Panc1 (cell line): ENCODE data around the gene SOCS6. TPM values are rescaled to one million over a fixed set of nuclear protein-coding genes. Genes with fewer than 3 reads are reported as not detected.
"Not testable (repeated sequence)": the region's sequence is repeated elsewhere in the genome, so short reads cannot be mapped to it uniquely, and the experiment has no call there.

ENCODE experiments used
- ATAC-seq: fragments of 200-7000 bp; cut with Tn5 transposase; 2 replicates; pipeline ENCODE4 v1.9.1; 2020; ENCODE audit warnings: mild to moderate bottlenecking, moderate library complexity
- BruUV-seq: library from RNA; stranded (reverse); fragments of 400-500 nt; replicated peaks from 2 replicates; lab custom pipeline; 2021; lab: Mats Ljungman, UMichigan
- CTCF ChIA-PET: fragments of 300-600 bp; sonication (Branson Sonifier 250); formaldehyde crosslinking; loops from one replicate; lab custom pipeline; 2022; ENCODE audit warnings: antibody characterized with exemption; lab: Charles Lee
- POLR2A ChIA-PET: fragments of 300-600 bp; sonication (Branson Sonifier 250); formaldehyde crosslinking; loops from one replicate; lab custom pipeline; 2022; ENCODE audit warnings: antibody characterized with exemption; lab: Charles Lee
- DNase-seq: peaks from one replicate; pipeline ENCODE4 v3.0.0-alpha.2; 2010; ENCODE audit warnings: low read depth, low spot score
- H3K27ac ChIP-seq: 2 replicates; pipeline ENCODE4 v1.5.1; 2011; ENCODE audit warnings: mild to moderate bottlenecking, low read length, inconsistent platforms
- H3K27me3 ChIP-seq: fragments of 200-500 bp; sonication (Bioruptor generic); 2 replicates; pipeline ENCODE4 v1.6.0; 2014; ENCODE audit warnings: low read length, inconsistent platforms; ENCODE audit not compliant: control insufficient read depth, insufficient read depth
- H3K36me3 ChIP-seq: fragments of 200-500 bp; sonication (Bioruptor generic); 2 replicates; pipeline ENCODE4 v1.5.1; 2014; ENCODE audit warnings: inconsistent platforms, mild to moderate bottlenecking, low read length, moderate library complexity; ENCODE audit not compliant: control insufficient read depth, insufficient read depth
- H3K4me1 ChIP-seq: 2 replicates; pipeline ENCODE4 v1.5.1; 2011; ENCODE audit warnings: inconsistent platforms, mild to moderate bottlenecking, low read length, moderate library complexity; ENCODE audit not compliant: control insufficient read depth, insufficient read depth
- H3K4me3 ChIP-seq, 2 experiments: 2 replicates each; pipeline ENCODE4 v1.5.1; 2011 to 2012; ENCODE audit warnings: low read depth in 2 of 2, low read length in 2 of 2, mild to moderate bottlenecking in 2 of 2, inconsistent platforms in 1 of 2, moderate library complexity in 1 of 2
- H3K9me3 ChIP-seq: fragments of 200-500 bp; sonication (Bioruptor generic); 2 replicates; pipeline ENCODE4 v1.5.1; 2014; ENCODE audit warnings: low read depth, mild to moderate bottlenecking, inconsistent platforms, low read length, moderate library complexity; ENCODE audit not compliant: control insufficient read depth, insufficient read depth
- CTCF ChIP-seq: fragments of 450-650 bp; IDR thresholded peaks from 2 replicates; pipeline ENCODE4 v1.5.1; 2017; ENCODE audit warnings: mild to moderate bottlenecking
- POLR2AphosphoS5 ChIP-seq: IDR thresholded peaks from 2 replicates; pipeline ENCODE4 v1.6.1; 2012; ENCODE audit warnings: mild to moderate bottlenecking, low read depth, low read length, moderate library complexity
- REST ChIP-seq, 2 experiments: IDR thresholded peaks; 2 replicates each; pipeline ENCODE4 v1.6.1; 2011 to 2012; ENCODE audit warnings: low read depth in 2 of 2, control low read depth in 1 of 2, low read length in 1 of 2, mild to moderate bottlenecking in 1 of 2, moderate library complexity in 1 of 2; ENCODE audit not compliant: insufficient read depth in 1 of 2
- SIN3A ChIP-seq: IDR thresholded peaks from 2 replicates; pipeline ENCODE4 v1.6.1; 2012; ENCODE audit warnings: low read depth, mild to moderate bottlenecking, low read length, moderate library complexity, borderline replicate concordance; ENCODE audit not compliant: insufficient read depth
- TCF7L2 ChIP-seq: IDR thresholded peaks from 2 replicates; pipeline ENCODE4 v1.6.1; 2011; ENCODE audit warnings: mild to moderate bottlenecking, low read depth, low read length, inconsistent platforms
- in situ Hi-C: cut with HindIII; loops from 2 replicates; pipeline ENCODE4 v1.10.0; 2016; ENCODE audit warnings: low sequenced_read_pairs, low pct_unique_long_range_greater_than_20kb
- intact Hi-C: fragments of 100-400 bp; cut with micrococcal nuclease; formaldehyde crosslinking; loops from one replicate; pipeline ENCODE4 v1.10.0; 2022; ENCODE audit not compliant: unreplicated experiment
- total RNA-seq: library from RNA; stranded (reverse); gene quantifications from one replicate; pipeline ENCODE4 v1.2.1, GENCODE V29; 2021; ENCODE audit not compliant: unreplicated experiment

SOCS6 gene
- total RNA-seq, 1 experiment from 2014 or later: 43.0 TPM

GRCh38 chr18:70355620-70356385 is 67.0 kb downstream of the SOCS6 start:
- H3K9me3 ChIP-seq: peaks cover 11% of the 10 kb centered on the region; the same call in 1 of the 2 replicates
- in situ Hi-C loops: no loop called here
- H3K4me1 ChIP-seq: peaks cover 20% of the 10 kb centered on the region
- H3K36me3 ChIP-seq: no peaks in the 10 kb centered on the region; the same call in 1 of the 2 replicates
- intact Hi-C loops: no loop called here
- H3K27me3 ChIP-seq: no peaks in the 10 kb centered on the region
- DNase-seq: no peak
- peak overlapping the region; percentile 97 for H3K27ac ChIP-seq
- POLR2A ChIA-PET: no interaction called here
- no TSS peak for BruUV-seq
- TF ChIP-seq TCF7L2 (no peak), CTCF (no peak), SIN3A (no peak), POLR2AphosphoS5 (no peak), REST (IDR thresholded peaks at IDR 0.05; ENCODE audit: insufficient read depth in 1 of 2, low read depth in 2 of 2, low read length in 1 of 2) (no peak)
- CTCF ChIA-PET: no interaction called here
- ATAC-seq: no peak
- no peak overlapping the region for H3K4me3 ChIP-seq

- BruUV-seq, H3K4me3 ChIP-seq, H3K9me3 ChIP-seq, CTCF ChIA-PET, intact Hi-C loops, H3K27me3 ChIP-seq, in situ Hi-C loops, H3K36me3 ChIP-seq: not testable (repeated sequence)
- ATAC-seq (peak; percentile 86), DNase-seq (peak; percentile 65)
- H3K27ac ChIP-seq: peak overlapping the region; percentile 97
- H3K4me1 ChIP-seq: peaks cover 27% of the 10 kb centered on the region
- POLR2A ChIA-PET: interaction anchor here (1.5 kb wide), 1 partner anchor 64 kb away, joined by 3 read pairs; no protein-coding TSS in a partner anchor
These were observed 69.2 kb downstream of the SOCS6 start for GRCh38 chr18:70358105-70358406.

GRCh38 chr18:70359071-70359470 is 70.2 kb downstream of the SOCS6 start:
- Histone ChIP-seq H3K27ac (peak overlapping the region; percentile 97), H3K4me1 (peaks cover 27% of the 10 kb centered on the region), H3K4me3 (no peak overlapping the region), H3K9me3 (no peaks in the 10 kb centered on the region; the same call in 1 of the 2 replicates), H3K27me3 (no peaks in the 10 kb centered on the region), H3K36me3 (no peaks in the 10 kb centered on the region)
- in situ Hi-C loops: no loop called here
- ChIA-PET POLR2A (no interaction called here), CTCF (no interaction called here)
- no TSS peak for BruUV-seq
- intact Hi-C loops: no loop called here
- TF ChIP-seq SIN3A (no peak), TCF7L2 (no peak), REST (IDR thresholded peaks at IDR 0.05; ENCODE audit: insufficient read depth in 1 of 2, low read depth in 2 of 2, low read length in 1 of 2) (no peak), POLR2AphosphoS5 (no peak), CTCF (no peak)
- DNase-seq: no peak
- no peak; the same call in 1 of the 2 replicates for ATAC-seq
